ENCODE results near the gene STARD13.

STARD13 gene

GRCh38 chr13:33277037-33277740, 8.4 kb downstream of the STARD13 start:
- DNase-seq, result no peak

DNA sequence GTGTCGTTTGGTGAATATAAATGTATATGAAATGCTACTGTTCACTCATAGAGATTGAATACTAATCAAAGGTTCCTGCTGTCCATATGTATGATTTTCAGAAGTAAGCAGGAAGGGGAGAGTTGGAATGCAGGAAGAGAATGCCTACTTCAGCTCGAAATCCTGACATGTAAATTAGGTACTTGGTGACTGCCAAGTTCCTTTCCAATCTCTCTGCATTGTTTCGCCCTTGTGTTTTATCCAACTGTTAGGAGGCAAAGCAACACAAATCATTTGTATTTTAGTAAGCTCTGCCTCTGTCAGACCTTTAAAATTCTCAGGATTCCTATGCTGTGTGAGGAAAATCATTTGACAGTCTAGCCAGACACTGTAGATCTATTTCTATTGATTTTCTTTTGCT, 9.0 kb downstream of the STARD13 start:
- DNase-seq, result no peak

GRCh38 chr13:33275916-33276315, 9.6 kb downstream of the STARD13 start:
- DNase-seq, result no peak

- DNase-seq, result no peak
Measured at GRCh38 chr13:33274264-33274663, 11.3 kb downstream of the STARD13 start.

GRCh38 chr13:33272531-33273124, 12.9 kb downstream of the STARD13 start:
- no peak for DNase-seq

DNA sequence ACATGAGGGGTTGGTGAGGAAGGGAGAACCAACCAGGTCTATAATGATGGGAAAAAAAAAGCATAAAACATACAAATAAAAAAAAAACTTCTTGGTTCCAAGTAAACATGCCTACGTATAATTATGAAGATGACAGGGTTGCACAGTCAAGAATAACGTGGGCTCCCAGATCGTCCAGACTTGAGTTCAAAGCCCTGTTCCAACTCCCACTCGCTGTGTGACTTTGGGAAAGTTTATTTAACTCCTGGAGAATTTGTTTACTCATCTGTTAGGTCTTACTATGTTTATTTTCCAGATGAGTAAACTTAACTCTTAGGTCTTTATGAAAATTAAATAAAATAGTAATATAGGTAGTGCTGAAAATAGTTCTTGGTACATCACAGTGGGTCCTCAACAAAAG, 13.8 kb downstream of the STARD13 start:
- DNase-seq, result no peak

GRCh38 chr13:33270895-33271538, 14.5 kb downstream of the STARD13 start:
- DNase-seq, result no peak

DNA sequence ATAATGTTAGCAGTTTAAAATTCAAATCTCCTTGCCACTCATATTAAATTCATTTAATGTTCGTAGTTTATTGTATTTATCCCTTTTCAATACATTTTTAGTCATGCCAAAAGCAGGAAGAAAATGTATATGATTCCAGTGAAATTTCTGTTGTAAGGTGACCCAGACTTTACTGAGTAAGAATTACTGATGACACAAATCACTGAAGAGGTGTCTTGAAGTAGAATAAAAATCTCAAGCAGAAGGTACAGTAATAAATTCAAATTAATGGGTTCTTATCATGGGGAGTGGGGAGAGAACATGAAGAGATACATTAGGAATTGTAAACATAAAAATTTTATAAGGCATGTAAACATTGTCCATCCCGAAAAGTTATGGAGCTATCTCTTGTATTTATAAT, 19.9 kb downstream of the STARD13 start:
- no peak for DNase-seq

- no peak for DNase-seq
Measured at GRCh38 chr13:33265133-33265532, 20.4 kb downstream of the STARD13 start.

DNA sequence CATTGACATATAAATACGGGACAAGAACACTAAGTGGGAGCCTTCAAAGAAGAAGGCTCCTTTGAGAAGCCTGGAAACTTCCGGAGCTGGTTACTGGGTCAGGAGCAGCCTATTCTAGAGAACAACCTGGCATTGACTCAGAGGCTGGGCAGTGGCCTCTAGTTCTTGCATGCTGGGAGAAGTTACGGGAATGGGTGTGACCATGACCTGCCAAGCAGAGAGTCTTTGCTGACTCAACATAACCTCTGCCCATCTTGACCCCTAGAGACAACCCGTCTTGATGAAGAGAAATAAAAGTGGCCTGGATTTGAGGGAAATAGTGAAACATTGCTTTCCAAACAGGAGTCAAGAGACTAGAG, 21.0 kb downstream of the STARD13 start:
- DNase-seq, result no peak

DNA sequence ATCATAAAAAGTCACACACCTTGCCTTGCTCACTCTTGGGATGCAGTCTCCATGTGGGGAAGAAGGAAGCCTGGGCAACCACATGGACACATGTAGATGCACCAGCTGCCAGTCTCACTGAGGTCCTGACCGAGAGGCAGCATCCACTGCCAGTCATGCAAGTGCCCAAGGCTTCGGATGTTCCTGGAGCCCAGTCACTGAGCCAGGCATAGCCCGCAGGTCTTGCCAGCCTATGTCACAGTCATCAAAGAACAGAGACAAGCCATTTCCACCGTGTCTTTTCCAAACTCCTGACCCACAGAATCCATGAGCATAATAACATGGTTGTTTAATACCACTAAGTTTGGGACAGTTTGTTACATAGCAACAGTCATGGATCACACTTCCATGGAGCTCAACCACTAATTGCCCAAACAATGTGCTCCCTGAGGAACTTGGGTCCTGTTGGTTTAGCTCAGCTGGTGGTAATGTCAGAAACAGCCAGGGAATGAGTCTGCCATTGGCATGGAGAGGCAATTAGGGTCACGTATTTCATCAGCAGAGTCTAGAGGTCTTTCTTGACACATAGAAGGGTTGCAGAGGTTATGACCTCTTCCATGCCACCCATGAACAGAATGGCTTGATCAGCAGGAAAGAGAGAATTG, 21.5 kb downstream of the STARD13 start:
- DNase-seq, result no peak

- DNase-seq, result no peak
Measured at GRCh38 chr13:33263484-33263883, 22.1 kb downstream of the STARD13 start.

GRCh38 chr13:33262997-33263396, 22.6 kb downstream of the STARD13 start:
- DNase-seq, result no peak

DNA sequence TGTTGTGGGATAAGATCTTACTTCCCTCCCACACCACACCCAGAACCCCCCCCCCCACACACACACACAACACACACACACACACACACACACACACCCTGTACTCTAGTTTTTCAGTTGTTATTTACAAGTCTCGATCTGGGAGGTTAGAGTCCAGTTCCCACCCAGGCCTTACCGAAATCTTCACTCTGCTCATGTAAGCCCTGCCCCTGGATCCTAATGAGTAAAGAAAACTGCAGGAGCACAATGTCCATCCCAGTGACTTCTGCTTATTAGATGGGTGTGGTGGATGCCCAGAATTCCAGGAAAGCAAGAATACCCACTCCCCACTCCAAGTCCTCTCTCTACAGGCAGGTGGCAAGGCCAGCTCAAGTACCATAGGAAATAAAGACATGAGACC, 23.0 kb downstream of the STARD13 start:
- DNase-seq, result no peak

DNA sequence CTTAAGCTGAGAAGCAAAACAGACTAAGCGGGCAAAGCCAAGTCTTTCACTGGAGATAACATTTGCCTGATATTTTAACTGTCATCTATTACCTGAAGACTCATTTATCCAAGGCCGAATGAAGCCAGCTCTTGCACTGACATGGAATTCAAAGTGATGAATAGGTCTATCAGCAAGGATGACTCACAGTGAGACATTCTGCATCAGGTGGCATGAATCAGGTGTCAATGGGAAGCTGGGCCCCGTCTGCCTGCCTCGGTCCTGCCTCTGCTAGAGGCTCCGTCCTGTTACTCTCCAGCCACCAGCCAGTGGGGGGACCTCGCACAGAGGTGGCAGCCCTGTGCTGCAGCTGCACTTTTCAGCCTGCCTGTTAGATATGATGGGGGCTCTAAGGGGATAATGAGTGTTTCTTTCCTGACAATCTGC, 23.5 kb downstream of the STARD13 start:
- DNase-seq, result no peak

GRCh38 chr13:33261387-33262061, 24.0 kb downstream of the STARD13 start:
- no peak for DNase-seq

DNA sequence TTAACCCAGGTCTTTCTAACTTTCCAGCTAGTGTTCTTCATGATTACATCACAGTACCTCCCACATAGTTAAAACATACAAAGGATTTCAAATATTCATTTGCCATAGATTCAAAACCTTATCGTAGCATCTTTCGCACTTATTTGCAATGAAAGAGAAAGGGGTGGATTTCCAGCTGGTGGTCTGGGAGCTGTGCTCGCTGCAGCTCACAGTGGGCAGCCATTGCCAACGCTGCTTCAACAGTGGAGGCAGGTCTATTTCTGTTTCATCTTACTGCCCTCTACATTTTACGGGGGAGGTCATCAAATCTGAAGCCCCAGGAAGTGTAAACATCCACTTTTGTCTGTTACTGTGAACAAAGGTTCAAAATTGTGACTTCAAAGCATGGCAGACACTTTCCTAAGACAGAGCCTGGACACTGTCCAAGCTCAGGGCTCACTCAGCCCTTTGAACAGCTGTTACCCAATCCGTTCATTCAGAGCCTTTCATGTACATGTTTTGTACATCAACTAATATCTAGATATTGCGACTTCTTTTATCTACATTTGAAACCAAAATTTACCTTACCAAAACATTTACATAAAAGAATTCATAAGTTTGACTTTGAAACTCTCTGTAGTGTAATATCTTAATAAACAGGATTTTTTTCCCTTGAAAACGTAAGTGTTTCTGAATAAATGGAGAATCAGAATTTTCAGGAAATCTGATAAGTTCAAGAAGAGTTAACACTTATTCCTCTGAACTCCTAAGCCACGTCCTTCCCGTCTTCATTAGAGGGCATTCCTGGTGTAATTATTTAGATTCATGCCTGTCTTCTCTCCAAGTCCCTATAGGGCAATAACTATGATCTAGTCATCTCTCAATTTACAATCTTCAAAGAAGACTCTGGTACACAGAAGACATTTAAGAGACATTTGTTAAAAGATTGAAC, 25.1 kb downstream of the STARD13 start:
- no peak for DNase-seq

DNA sequence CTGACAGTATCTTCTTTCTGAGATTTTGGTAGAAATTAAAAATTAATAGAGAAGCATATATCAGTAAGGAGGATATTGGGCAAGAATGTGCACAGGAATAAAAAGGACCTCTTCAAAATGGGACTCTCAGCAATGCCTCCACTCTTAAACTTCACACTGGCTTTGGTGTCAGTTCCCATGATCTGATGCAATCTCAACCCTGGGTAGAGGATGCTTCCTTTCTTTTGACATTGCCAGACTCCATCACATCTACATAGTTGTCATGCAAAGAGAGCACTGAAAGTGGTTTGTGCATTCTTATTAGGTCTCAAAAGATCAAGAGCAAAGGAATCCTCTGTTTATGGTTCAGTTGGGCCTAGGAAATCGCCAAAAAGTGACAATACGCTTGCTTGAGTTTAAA, 26.3 kb downstream of the STARD13 start:
- DNase-seq, result no peak

- no peak for DNase-seq
Measured at GRCh38 chr13:33258808-33259193, 26.8 kb downstream of the STARD13 start.

- DNase-seq, result no peak
Measured at GRCh38 chr13:33257841-33258807, 27.4 kb downstream of the STARD13 start.
